MG63 (cell line): ENCODE measurements around the gene LFNG. TPM values are rescaled to one million over a fixed set of nuclear protein-coding genes. Genes with fewer than 3 reads are reported as not detected.
"Not testable (repeated sequence)": the region's sequence is repeated elsewhere in the genome, so short reads cannot be mapped to it uniquely, and the experiment has no call there.

Experiments
- DNase-seq: peaks from one replicate; pipeline ENCODE4 v3.0.0-alpha.2; 2020
- H3K27me3 ChIP-seq: fragments of 250-450 bp; sonication (Bioruptor Pico); 2 replicates; pipeline ENCODE4 v1.5.1; 2020; ENCODE audit warnings: mild to moderate bottlenecking, moderate library complexity
- H3K36me3 ChIP-seq: fragments of 250-450 bp; sonication (Bioruptor Pico); 2 replicates; pipeline ENCODE4 v1.5.1; 2020; ENCODE audit warnings: mild to moderate bottlenecking, moderate library complexity
- H3K4me3 ChIP-seq: fragments of 250-450 bp; sonication (Bioruptor Pico); 2 replicates; pipeline ENCODE4 v1.5.1; 2020; ENCODE audit warnings: mild to moderate bottlenecking, moderate library complexity
- H3K9me3 ChIP-seq: fragments of 250-450 bp; sonication (Bioruptor Pico); 2 replicates; pipeline ENCODE4 v1.5.1; 2020; ENCODE audit warnings: mild to moderate bottlenecking, moderate library complexity
- total RNA-seq: library from RNA; depleted of rRNA; stranded (reverse); fragments of >200 nt; shearing (Covaris generic); gene quantifications from 2 replicates; pipeline ENCODE4 v1.2.3, GENCODE V29; 2014; ENCODE audit warnings: low replicate concordance

LFNG gene
- total RNA-seq, 1 experiment from 2014 or later: 2.9 TPM

GRCh38 chr7:2542011-2542915, 22.7 kb downstream of the LFNG start:
- DNase-seq: no peak
- Histone ChIP-seq H3K36me3 (peaks cover 28% of the 10 kb centered on the region), H3K9me3 (no peaks in the 10 kb centered on the region), H3K4me3 (no peak overlapping the region), H3K27me3 (no peaks in the 10 kb centered on the region)

DNA sequence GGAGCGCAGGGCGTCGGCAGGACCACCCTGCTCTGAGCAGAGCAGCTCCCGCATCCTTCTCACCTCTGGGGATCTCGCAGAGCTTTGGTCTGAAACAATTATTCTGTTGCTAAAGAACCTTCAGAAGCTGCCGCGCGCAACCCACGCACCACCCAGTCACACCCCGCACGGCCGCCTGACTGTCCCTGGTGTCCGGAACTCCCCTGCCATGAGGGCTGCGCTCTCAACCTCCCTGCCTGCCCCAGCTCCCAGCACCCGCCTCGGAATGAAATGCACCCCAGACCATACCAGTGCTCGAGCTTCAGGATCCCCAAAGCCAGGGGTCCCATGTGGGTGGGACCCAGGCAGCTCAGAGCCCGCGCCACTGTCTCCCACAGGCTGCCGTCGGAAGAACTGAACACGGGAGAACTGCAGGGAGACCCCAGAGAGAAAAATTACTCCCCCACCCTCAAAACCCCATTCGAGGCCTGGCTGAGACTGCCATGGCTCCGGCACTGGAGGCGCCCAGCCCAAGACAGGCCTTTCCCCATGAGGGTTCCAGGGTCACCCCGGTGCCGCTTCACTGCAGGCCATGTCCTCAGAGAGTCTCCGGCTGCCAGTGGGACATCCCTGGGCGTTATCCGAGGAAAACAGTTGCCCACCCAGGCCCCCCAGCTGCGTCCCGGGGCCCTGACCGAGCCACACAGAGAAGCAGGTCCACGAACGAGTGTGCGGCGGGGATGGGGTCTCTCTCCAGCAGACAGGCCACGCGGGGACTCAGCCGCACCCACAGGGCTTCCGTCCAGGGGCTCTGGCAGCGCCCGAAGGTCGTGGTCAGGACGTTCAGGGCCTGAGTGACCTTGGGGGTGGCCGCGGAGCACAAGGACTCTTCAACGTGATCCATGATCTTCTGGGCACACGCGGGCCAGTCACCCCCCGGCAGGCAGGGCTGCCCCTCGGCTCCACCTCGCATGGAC, 23.6 kb downstream of the LFNG start:
- Histone ChIP-seq H3K4me3 (no peak overlapping the region), H3K36me3 (peaks cover 34% of the 10 kb centered on the region), H3K9me3 (no peaks in the 10 kb centered on the region), H3K27me3 (no peaks in the 10 kb centered on the region)
- no peak for DNase-seq

- peaks cover 41% of the 10 kb centered on the region for H3K36me3 ChIP-seq
- no peaks in the 10 kb centered on the region for H3K9me3 ChIP-seq
- no peaks in the 10 kb centered on the region for H3K27me3 ChIP-seq
- H3K4me3 ChIP-seq: no peak overlapping the region
- DNase-seq: no peak
Observed at GRCh38 chr7:2544541-2545188, 25.1 kb downstream of the LFNG start.

DNA sequence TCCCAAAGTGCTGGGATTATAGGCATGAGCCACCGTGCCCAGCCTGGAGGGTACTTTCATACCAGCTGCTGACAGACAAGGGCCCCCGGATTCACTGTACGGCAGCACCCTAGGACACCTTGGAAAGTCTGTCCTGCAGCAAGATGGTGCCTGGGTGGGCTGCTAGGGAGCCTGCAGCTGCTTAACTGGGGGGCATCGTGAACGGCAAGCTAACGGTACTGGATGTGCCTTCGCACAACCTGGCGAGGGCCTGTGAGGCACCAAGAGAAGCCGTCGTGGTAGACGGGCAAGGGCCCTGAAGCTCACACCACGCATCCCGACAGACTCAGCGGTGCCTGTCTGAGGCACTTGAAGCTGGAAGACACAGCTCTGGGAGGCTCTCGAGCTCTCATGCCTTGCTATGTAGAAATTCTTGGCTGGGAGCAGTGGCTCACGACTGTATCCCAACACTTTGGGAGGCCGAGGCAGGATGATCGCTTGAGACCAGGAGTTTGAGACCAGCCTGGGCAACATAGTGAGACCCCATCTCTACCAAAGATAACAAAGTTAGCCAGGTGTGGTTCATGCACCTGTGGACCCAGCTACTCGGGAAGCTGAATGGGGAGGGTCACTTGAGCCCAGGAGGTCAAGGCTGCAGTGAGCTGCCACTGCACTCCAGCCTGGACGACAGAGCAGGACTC, 26.3 kb downstream of the LFNG start:
- H3K4me3 ChIP-seq: no peak overlapping the region
- no peaks in the 10 kb centered on the region for H3K27me3 ChIP-seq
- H3K9me3 ChIP-seq: no peaks in the 10 kb centered on the region
- peaks cover 46% of the 10 kb centered on the region for H3K36me3 ChIP-seq
- DNase-seq: no peak

- Histone ChIP-seq H3K36me3 (peaks cover 46% of the 10 kb centered on the region), H3K27me3 (no peaks in the 10 kb centered on the region), H3K4me3 (no peak overlapping the region), H3K9me3 (no peaks in the 10 kb centered on the region)
- DNase-seq: no peak
Observed at GRCh38 chr7:2546776-2547586, 27.4 kb downstream of the LFNG start.

- no peaks in the 10 kb centered on the region for H3K27me3 ChIP-seq
Observed at GRCh38 chr7:2551418-2551817, 31.8 kb downstream of the LFNG start.

DNA sequence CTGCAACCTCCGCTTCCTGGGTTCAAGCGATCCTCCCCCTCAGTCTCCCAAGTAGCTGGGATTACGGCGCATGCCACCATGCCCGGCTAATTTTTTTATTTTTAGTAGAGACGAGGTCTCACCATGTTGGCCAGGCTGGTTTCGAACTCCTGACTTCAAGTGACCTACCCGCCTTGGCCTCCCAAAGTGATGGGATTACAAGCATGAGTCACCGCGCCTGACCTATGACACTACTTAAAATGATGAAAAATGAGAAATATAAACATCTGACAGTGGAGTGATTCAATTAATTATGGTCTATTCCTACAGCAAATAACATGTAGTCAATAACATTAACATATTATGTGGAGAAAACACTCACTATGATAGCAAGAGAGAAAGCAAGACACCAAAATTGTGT, 33.5 kb downstream of the LFNG start:
- H3K9me3 ChIP-seq: no peaks in the 10 kb centered on the region
- DNase-seq: no peak
- H3K27me3 ChIP-seq: no peaks in the 10 kb centered on the region
- H3K36me3 ChIP-seq: peaks cover 20% of the 10 kb centered on the region
- no peak overlapping the region for H3K4me3 ChIP-seq

More at GRCh38 chr7:2551418-2551817, 31.8 kb downstream of the LFNG start:
- no peak for DNase-seq
- H3K9me3 ChIP-seq: no peaks in the 10 kb centered on the region
- no peak overlapping the region for H3K4me3 ChIP-seq
- H3K36me3 ChIP-seq: peaks cover 31% of the 10 kb centered on the region

- Histone ChIP-seq H3K36me3 (peaks cover 15% of the 10 kb centered on the region), H3K9me3 (no peaks in the 10 kb centered on the region), H3K4me3 (peak overlapping the region; percentile 81), H3K27me3 (no peaks in the 10 kb centered on the region)
- no peak for DNase-seq
Observed at GRCh38 chr7:2553831-2554581, 34.4 kb downstream of the LFNG start.

DNA sequence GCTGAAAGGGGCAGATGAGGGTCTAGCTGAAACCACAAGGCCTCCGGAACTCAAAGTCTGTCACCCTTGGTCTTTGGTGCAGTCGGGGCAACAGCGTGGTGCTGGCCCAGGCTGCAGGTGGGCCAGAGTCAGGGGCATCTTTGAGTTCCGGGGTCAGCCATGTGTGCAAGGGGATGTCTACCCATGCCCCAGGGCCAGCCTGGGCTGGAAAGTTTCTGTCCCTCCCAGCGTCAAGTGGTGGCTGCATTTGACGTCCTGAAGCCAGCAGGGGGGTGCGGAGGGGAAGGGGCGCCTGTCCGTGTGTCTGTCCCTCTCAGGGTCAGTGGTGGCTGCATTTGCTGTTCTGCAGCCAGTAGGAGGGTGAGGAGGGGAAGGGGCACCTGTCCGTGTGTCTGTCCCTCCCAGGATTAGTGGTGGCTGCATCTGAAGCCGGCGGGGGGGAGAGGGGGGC, 35.1 kb downstream of the LFNG start:
- H3K4me3 ChIP-seq: peak overlapping the region; percentile 81
- H3K9me3 ChIP-seq: no peaks in the 10 kb centered on the region
- no peaks in the 10 kb centered on the region for H3K27me3 ChIP-seq
- DNase-seq: no peak
- H3K36me3 ChIP-seq: peaks cover 10% of the 10 kb centered on the region

DNA sequence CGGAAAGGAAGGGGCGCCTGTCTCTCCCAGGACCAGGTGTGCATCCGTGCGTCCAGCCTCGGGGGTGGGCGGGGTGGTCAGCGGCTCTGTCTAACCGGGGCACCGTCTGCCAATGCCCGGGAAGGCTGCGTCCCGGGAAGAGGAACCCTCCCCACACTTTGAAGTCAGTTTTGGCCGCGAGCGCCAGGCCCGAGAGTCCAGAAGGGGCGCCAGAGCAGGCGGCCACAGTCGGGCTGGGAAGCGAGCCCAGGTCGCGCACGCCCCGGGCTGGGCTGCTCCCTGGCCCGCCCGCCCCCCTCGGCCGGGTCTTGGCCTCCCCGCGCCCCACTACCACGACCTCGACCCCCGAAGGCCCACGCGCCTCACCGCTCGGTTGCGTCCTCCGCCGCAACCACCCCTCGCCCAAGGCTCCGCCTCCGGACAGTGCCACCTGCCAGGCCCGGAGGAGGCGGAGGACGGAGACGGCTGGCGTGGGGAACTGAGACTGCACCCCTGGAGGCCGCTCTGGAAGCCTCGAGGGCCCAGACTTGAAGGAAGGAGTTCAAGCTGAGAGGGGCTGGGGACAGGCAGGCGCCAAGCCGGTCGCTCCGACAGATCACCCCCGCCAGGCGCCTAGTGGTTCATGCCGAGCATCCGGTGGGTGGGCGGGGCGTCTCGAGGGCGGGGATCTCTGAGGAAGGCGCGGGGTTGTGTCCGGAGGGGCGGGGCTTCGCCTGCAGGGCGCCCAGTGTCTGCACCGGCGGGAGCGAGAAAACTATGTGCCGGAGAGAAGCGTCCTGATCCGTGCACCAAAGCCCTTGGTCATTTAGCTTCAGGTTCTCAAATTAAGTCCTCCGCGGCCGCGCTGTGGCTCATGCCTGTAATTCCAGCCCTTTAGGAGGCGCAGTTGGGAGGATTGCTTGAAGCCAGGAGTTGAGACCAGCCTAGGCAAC, 35.8 kb downstream of the LFNG start, which contains the start of gene BRAT1:
TSS of gene BRAT1 (minus strand) at position 404 of the 932 bp plus-strand sequence. CDS start 1,093 bp downstream, outside the sequence.
- Histone ChIP-seq H3K27me3 (no peaks in the 10 kb centered on the region), H3K36me3 (peaks cover 9% of the 10 kb centered on the region), H3K9me3 (no peaks in the 10 kb centered on the region), H3K4me3 (peak within 1 kb of the TSS; percentile 81)
- DNase-seq: peak; percentile 96

DNA sequence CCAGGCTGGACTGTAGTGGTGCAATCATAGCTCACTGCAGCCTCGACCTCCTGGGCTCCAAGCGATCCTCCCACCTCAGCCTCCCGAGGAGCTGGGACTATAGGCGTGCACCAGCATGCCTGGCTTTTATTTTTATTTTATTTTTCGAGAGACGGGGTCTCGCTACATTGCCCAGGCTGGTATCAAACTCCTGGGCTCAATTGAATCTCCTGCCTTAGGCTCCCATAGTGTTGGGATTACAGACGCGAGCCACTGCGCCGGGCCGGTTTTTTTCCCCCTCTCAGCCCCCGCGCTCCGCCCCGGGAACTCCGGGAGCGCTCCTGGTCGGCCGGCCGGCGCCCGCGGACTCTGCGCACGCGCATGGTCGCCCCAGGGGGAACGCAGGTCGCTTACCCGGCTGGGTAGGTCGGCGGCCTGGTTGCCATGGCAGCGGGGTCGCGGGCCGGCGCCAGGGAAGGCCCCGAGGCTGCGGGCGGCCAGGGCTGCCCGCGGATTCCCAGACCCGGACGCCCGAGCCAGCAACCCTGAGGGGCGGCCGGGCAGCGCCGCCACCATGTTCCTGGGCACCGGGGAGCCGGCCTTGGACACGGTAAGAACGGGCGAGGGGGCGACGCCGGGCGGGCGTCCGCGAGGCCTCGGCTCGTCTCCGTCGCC, 39.2 kb downstream of the LFNG start, which contains the start of gene IQCE:
TSS of gene IQCE (plus strand) at position 351 of the 654 bp plus-strand sequence. CDS start at position 554, 203 bp downstream.
- no peaks in the 10 kb centered on the region for H3K27me3 ChIP-seq
- H3K36me3 ChIP-seq: 0 out of 2 replicates have a peak, but pooled peaks cover 2% of the 10 kb centered on the region
- DNase-seq: peak; percentile 92
- peak within 1 kb of the TSS; percentile 79 for H3K4me3 ChIP-seq
- no peaks in the 10 kb centered on the region for H3K9me3 ChIP-seq

GRCh38 chr7:2559283-2559950, 39.8 kb downstream of the LFNG start:
- 0 out of 2 replicates have a peak, but pooled peaks cover 2% of the 10 kb centered on the region for H3K36me3 ChIP-seq

GRCh38 chr7:2563955-2564354, 44.4 kb downstream of the LFNG start:
- H3K36me3 ChIP-seq, DNase-seq, H3K27me3 ChIP-seq, H3K9me3 ChIP-seq, H3K4me3 ChIP-seq: not testable (repeated sequence)

More at GRCh38 chr7:2559283-2559950, 39.8 kb downstream of the LFNG start:
- no peak for DNase-seq
- peak overlapping the region; percentile 79 for H3K4me3 ChIP-seq
- no peaks in the 10 kb centered on the region for H3K9me3 ChIP-seq
- no peaks in the 10 kb centered on the region for H3K27me3 ChIP-seq
